Measurements from ENCODE around the gene NMU. TPM values are rescaled to one million over a fixed set of nuclear protein-coding genes. Genes with fewer than 3 reads are reported as not detected.
"Not testable (repeated sequence)": the region's sequence is repeated elsewhere in the genome, so short reads cannot be mapped to it uniquely, and the experiment has no call there.

The NMU gene
- total RNA-seq, 1 donor from 2014 or later, result not detected

GRCh38 chr4:55624063-55624462 is 12.0 kb downstream of the NMU start:
- not testable (repeated sequence) for DNase-seq (ENCODE audit: low spot score)

- DNase-seq (ENCODE audit: low spot score), result no peak
Measured at GRCh38 chr4:55618546-55619143, 17.5 kb downstream of the NMU start.

DNA sequence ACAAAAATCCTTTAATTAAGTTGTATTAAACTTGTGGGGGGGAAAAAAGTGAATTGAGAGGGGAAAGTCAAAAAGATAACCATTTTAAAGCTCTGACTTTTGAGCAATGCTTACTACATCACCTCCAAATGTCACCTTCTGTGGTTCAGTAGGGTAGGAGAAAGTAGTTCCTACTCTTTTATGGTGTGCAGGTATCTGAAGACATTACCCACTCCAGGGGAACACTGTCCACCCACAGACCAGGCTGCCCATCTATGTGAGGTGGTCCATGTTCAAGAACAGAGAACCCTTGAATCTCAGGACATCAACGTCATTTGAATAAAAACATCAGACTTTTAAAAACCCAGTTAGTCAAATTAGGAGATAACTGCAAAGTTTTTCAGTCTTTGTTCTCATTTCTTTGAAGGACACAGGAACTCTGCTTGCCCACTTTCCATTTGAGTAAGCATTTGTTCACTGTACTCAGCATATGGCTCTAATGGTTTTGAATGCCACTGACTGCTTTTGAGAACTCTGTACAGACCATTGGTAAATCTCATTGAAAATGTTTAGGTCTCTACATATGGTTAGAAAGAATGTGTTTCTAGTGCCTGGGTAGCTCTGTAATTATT is 18.4 kb downstream of the NMU start:
- DNase-seq (ENCODE audit: low spot score), result no peak

- DNase-seq (ENCODE audit: low spot score), result no peak
Measured at GRCh38 chr4:55615008-55615407, 21.1 kb downstream of the NMU start.

DNA sequence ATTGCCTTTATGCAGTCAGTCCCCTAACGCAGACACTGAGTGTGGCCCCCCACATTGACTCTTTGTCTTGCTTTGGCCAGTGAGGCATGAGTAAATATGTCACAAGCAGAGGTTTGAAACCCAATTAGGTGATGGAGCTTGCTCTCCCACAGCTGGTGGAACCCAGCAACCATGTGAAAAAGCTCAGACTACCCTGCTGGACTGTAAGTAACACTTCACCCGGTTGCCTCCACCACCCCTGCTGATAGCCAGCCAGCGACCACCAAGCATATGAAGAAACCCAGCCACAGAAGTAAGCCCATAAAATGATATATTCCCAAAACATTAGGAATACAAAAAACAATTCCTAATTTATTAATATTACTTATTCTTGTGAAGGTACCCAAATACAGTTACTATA is 22.5 kb downstream of the NMU start:
- no peak for DNase-seq (ENCODE audit: low spot score)

DNA sequence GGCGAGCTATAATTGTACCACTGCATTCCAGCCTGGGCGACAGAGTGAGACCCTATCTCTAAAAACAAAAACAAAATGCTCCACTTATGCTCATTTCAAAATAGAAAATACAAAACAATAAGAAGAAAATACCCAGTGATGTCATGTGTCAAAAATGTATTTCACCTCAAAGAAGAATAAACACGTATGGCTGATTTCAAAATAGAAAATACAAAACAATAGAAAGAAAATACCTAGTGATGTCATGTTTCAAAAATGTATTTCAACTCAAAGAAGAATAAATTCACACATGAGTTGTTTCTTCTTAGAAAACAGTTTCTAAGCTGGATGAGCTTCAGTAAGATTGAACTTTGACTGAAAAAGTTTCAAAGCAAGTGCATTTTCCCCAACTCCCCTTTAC is 23.8 kb downstream of the NMU start:
- no peak for DNase-seq (ENCODE audit: low spot score)

- no peak for DNase-seq (ENCODE audit: low spot score)
Measured at GRCh38 chr4:55611358-55612059, 24.6 kb downstream of the NMU start.

DNA sequence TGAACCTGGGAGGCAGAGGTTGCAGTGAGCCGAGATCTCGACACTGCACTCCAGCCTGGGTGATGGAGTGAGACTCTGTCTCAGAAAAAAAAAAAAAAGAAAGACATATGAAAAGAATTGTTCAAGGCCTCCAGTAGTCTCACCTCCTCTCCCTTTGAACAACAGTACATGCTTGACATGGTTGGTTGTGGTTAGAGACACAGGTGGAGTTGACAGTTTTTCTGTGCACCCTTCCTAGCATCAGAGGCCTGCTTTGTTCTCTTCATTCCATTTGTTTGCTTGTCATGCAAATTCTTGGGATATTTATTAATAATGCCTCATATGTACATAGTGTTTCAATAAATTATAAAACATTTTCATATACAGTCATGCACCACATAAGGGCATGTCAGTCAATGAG is 25.7 kb downstream of the NMU start:
- DNase-seq (ENCODE audit: low spot score), result no peak

GRCh38 chr4:55609393-55609866 is 26.7 kb downstream of the NMU start:
- DNase-seq (ENCODE audit: low spot score), result peak; percentile 63

DNA sequence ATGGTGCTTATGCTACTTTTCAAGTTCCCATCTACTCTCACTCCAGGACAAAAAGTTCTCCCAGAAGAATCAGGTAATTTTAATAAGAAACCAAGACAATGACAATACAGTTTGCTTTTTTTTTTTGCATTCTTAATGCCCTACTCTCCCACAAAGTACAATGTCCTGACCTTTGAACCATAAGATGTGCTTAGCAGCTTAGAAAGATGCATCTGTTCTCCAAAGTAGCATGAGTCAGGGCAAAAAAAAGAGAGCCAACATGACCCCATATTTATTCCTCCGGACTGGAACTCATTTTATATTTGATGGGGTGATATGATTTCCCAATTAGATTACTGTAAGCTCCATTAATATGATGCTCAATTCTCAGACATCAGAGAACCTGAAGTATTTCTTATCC is 27.5 kb downstream of the NMU start:
- DNase-seq (ENCODE audit: low spot score), result no peak

DNA sequence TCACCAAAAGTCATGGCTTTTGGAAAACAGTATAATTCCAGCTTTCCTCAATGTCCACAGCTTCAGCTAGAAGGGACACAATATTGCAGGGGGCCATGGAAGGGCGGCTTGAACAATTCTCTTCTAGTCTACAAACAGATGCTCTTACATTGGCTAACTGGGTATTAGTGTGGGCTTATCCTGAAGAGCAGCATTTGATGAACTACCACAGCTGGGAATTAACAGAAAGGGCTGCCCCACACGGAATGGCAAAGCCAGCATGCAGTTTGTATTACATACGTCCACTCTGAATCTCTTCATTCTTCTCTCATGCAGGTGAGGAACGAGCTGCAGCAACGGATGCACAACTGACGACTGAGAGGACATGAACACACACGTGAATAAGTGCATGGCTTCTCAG is 31.1 kb downstream of the NMU start:
- DNase-seq (ENCODE audit: low spot score), result no peak

DNA sequence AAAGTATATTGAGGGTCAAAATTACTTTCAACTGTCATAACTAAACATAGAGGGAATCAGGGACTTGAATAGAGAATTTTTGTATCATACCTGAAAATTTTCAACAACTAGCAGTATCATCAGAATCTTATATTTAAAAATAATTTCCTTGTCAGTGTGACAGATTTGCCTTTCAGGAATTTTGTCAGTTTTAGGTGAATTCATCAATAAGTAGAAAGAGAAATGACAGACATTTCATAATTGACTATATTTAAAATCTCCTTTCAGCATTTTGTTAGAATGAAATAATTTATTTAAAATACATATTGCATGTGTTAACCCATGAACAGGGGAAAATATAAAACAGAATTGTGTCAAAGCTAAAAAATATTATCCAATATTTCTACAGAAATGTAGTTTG is 35.5 kb downstream of the NMU start:
- DNase-seq (ENCODE audit: low spot score), result no peak

GRCh38 chr4:55598641-55599040 is 37.5 kb downstream of the NMU start:
- DNase-seq (ENCODE audit: low spot score), result no peak

GRCh38 chr4:55592014-55592413 is 44.1 kb downstream of the NMU start, which contains the start of gene PDCL2:
Gene PDCL2 (minus strand): TSS chr4:55592245. CDS start chr4:55592109, 136 bp downstream.
- DNase-seq (ENCODE audit: low spot score), result no peak

DNA sequence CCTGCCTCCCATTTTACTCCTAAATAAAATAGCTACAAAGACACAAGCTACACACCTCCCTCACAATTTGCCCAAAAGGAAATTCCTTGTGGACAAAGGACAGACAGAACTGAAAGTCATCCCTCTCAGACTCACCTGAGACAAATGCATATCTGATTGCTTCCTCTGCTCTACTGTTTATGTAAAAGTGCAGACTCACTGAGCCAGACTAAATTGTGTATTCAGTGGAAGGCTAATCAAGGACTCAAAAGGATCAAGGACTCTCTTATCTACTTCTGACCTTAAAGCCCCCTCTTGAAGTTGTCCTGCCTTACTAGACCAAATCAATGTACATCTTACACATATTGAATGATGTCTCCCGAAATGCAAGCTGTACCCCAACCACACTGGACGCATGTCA is 47.9 kb downstream of the NMU start:
- DNase-seq (ENCODE audit: low spot score), result no peak

- DNase-seq (ENCODE audit: low spot score), result not testable (repeated sequence)
Measured at GRCh38 chr4:55582773-55583172, 53.3 kb downstream of the NMU start.

DNA sequence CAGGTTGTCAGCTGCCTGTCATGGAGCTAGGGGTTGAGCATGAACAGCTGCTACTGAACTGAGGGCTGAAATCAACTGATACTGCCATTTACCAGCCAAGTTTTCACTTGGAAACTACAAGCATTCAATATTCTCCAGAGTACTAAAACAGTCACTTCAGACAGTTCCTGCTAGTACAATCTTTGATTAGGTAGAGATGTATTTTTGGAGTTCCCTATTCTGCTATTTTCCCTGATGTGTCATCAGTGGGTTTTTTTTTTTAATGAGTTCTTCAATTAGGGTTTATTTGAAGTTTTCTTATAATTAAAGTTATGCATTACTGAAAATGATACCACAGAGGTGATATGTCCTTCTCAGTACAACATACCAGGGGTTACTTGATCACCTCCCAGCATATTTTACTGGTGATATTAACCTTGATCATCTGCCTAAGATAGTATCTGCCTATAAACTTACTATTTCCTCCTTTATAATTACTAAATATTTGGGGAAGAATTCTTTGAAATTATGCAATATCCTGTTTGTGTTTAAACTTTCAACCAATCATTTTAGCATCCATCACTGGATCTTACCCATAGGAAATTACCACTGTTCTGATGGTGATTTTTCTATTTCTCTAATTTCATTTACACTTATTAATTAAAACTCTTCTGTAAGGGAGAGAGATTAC is 57.6 kb downstream of the NMU start:
- no peak for DNase-seq (ENCODE audit: low spot score)

GRCh38 chr4:55575513-55575912 is 60.6 kb downstream of the NMU start:
- no peak for DNase-seq (ENCODE audit: low spot score)

- DNase-seq (ENCODE audit: low spot score), result no peak
Measured at GRCh38 chr4:55574252-55574651, 61.8 kb downstream of the NMU start.

DNA sequence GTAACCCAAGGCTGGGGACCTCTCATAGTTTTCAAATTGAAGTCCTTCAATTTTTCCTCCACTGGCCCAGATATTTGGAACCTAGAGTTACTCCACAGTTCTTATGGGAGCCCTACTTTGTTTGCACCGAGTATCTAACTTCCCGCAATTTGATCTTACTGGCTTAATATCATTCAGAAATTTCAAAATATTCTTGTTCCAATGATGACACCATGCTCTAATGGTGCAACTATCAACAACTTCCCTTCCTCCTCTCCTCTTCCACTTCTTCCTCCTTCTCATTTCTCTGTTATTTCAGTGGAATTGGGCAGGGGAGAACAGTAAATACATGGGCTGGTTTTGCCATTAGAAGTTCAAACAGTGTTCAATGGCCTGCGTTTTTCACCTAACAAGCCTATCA is 64.3 kb downstream of the NMU start:
- no peak for DNase-seq (ENCODE audit: low spot score)

DNA sequence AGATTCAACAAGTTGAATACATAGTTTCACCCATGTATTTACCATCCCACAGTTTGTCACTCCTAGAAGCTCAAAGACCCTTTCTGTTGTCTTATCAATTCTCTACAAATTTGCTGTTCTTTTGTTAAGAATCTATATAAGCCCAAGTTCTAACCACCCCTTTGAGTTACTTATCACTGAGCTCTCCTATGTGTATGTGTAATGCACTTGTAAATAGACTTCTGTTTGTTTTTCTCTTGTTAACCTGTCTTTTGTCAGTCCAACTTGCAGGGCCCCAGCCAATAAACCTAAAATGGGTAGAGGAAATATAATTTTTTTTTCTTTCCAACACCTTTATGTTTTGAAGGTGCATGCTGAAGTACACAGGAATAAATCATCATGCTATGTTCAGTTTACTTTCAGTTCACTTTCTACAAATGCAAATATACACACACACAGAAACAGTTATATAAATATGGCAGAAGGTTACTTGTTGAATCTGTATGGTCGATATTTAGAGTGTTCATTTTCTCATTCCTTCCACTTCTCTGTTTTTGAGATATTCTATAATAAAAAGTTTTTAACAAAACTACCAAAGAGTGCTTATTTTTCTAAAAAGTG is 67.1 kb downstream of the NMU start:
- no peak for DNase-seq (ENCODE audit: low spot score)

DNA sequence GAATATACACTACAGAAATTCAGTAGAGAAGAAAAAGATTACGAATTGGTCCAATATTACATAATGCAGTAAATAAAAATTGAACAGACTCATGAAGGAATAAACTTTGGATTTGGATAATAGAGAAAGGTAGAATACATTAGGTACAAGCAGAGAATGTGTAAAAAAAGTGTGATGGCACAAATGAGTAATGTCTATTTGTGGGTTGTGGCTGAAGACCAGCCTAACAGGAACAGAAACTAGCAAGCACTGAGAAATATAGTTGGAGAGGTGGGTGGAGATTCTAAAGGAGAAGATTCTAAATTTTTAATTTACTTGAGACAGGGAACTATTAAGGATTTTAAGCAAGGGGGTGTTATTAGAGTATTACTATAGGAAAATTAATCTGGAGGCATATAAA is 74.2 kb downstream of the NMU start:
- no peak for DNase-seq (ENCODE audit: low spot score)

All from umbilical cord (tissue), 2 donors.